Measurements from ENCODE around the gene UQCRC2.
A peak's percentile ranks its signal among the peaks of the same experiment; 100 is the strongest.
"Not testable (repeated sequence)": the region's sequence is repeated elsewhere in the genome, so short reads cannot be mapped to it uniquely, and the experiment has no call there.

Gene UQCRC2

DNA sequence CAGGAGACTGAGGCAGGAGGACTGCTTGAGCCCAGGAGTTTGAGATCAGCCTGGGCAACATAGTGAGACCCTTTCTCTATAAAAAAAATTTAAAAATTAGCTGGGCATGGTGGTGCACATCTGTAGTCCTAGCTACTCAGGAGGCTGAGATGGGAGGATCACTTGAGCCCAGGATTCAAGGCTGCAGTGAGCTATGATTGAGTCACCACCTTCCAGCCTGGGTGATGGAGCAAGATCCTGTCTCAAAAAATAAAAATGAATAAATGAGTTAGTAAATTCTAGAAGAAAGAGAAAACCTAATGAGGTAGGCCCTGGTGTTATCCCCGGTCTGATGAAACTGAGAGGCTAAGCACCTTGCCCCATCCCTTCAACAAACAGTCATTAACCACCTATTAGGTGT, 48.9 kb downstream of the UQCRC2 start:
- H3K4me2 ChIP-seq (ENCODE audit: low read length): not testable (repeated sequence)

DNA sequence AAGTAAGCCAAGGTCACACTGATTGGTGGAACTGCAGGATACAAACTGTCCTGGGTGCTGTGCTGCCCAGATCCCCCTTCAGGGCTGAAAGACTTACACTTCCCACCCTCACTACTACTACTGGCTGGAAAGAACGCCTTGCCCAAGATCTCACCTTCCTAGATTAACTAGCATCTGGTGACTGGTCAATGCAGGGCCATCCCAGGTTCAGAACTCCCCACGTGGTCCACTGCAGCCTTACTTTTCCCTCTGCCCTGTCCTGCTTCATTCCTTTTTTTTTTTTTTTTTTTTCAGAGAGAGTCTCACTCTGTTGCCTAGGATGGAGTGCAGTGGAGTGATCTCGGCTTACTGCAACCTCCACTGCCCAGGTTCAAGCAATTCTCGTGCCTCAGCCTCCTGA, 50.0 kb downstream of the UQCRC2 start:
- Histone ChIP-seq H3K4me3 (ENCODE audit: low read length) (no peak overlapping the region), H3K27me3 (ENCODE audit: control insufficient read depth, insufficient read depth, low read length) (no peaks in the 10 kb centered on the region), H3K9me3 (replicated peaks; ENCODE audit: low read length) (no peaks in the 10 kb centered on the region), H3K4me2 (ENCODE audit: low read length) (no peak overlapping the region), H3K36me3 (ENCODE audit: insufficient read depth, low read length) (no peaks in the 10 kb centered on the region), H3K9ac (ENCODE audit: low read depth, low read length) (no peak overlapping the region), H3K4me1 (ENCODE audit: control insufficient read depth, insufficient read depth, low read length) (peaks cover 23% of the 10 kb centered on the region)

More for the DNA sequence above, 48.9 kb downstream of the UQCRC2 start:
- H3K9ac ChIP-seq (ENCODE audit: low read depth, low read length); H3K27me3 ChIP-seq (ENCODE audit: control insufficient read depth, insufficient read depth, low read length); H3K9me3 ChIP-seq (replicated peaks; ENCODE audit: low read length); H3K4me3 ChIP-seq (ENCODE audit: low read length); H3K36me3 ChIP-seq (ENCODE audit: insufficient read depth, low read length): not testable (repeated sequence)
- peaks cover 20% of the 10 kb centered on the region for H3K4me1 ChIP-seq (ENCODE audit: control insufficient read depth, insufficient read depth, low read length)

DNA sequence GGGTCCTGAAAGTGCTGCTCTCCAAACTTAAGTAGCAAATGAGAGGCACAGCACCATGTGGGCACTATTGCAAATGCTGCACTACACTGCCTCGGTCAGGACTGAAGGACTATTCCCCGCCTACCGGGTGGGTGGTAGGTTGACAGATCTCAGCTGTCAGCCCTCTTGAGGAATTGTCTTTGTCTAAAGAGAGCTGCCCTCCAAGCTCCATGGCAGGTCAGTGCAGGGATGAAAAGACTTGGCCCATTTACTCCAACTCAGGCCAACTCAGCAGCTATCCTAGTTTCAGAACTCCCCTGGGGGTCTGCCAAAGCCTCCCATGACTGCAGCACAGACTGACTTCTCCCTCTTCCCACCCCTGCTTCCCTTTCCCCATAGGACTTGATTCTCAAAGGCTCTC, 51.2 kb downstream of the UQCRC2 start:
- Histone ChIP-seq H3K9ac (ENCODE audit: low read depth, low read length) (no peak overlapping the region), H3K4me1 (ENCODE audit: control insufficient read depth, insufficient read depth, low read length) (peaks cover 23% of the 10 kb centered on the region), H3K4me2 (ENCODE audit: low read length) (no peak overlapping the region), H3K36me3 (ENCODE audit: insufficient read depth, low read length) (no peaks in the 10 kb centered on the region), H3K4me3 (ENCODE audit: low read length) (no peak overlapping the region), H3K27me3 (ENCODE audit: control insufficient read depth, insufficient read depth, low read length) (no peaks in the 10 kb centered on the region), H3K9me3 (replicated peaks; ENCODE audit: low read length) (no peaks in the 10 kb centered on the region)

DNA sequence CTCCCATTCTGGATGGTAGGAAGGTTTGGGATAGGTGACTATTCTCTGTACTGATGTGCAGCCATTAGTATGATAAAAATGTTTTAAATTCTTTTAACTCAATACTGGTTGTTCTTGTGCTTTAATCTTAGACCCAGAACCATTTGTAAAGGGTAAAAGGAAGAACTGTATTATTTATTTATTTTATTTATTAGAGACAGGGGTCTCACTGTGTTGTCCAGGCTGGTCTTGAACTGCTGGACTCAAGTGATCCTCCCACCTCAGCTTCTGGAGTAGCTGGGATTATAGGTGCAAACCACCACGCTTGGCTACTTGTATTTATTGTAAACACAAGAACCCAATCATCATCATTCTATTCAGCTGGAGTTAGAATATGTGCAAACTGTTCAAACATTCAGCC, 52.6 kb downstream of the UQCRC2 start:
- Histone ChIP-seq H3K9me3 (replicated peaks; ENCODE audit: low read length) (no peaks in the 10 kb centered on the region), H3K4me2 (ENCODE audit: low read length) (no peak overlapping the region), H3K27me3 (ENCODE audit: control insufficient read depth, insufficient read depth, low read length) (no peaks in the 10 kb centered on the region), H3K36me3 (ENCODE audit: insufficient read depth, low read length) (no peaks in the 10 kb centered on the region), H3K4me1 (ENCODE audit: control insufficient read depth, insufficient read depth, low read length) (peaks cover 29% of the 10 kb centered on the region), H3K4me3 (ENCODE audit: low read length) (no peak overlapping the region), H3K9ac (ENCODE audit: low read depth, low read length) (no peak overlapping the region)

DNA sequence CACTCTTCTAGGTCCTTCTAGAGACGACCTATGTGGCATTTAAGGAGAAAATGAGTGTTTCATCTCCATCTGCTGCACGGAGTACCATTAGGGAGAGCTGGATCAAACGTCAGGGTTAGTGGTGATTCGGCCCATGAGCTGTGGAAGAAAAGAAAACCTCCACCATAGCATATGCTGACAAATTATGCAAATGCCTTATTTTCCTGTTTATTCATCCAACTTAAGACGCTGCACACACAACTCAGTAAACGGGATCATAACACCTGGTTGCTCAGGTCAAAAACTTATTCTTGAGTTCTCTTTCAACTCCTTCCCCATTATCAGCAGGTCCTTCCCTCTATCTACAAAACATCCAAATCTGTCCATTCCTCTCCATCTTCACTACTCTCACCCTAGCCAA, 53.5 kb downstream of the UQCRC2 start:
- Histone ChIP-seq H3K4me1 (ENCODE audit: control insufficient read depth, insufficient read depth, low read length) (peaks cover 27% of the 10 kb centered on the region), H3K27me3 (ENCODE audit: control insufficient read depth, insufficient read depth, low read length) (no peaks in the 10 kb centered on the region), H3K4me3 (ENCODE audit: low read length) (no peak overlapping the region), H3K9ac (ENCODE audit: low read depth, low read length) (no peak overlapping the region), H3K4me2 (ENCODE audit: low read length) (peak overlapping the region; percentile 87), H3K9me3 (replicated peaks; ENCODE audit: low read length) (no peaks in the 10 kb centered on the region), H3K36me3 (ENCODE audit: insufficient read depth, low read length) (no peaks in the 10 kb centered on the region)

DNA sequence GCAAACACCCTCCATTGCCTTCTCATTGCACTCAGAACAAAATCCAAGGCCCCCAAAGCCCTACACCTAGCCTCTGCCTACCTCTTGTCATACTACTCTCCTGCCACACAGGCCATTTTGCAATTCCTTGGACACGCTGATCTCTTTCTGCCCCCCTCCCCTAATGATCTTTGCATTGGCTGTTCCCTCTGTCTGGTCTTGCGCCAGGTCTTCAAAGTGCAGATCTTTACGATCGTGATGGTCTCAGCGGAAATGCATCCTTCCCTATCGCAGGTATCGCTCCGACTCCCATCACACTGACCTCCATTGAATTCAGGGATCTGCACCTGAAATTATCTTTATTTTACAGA, 54.0 kb downstream of the UQCRC2 start:
- Histone ChIP-seq H3K36me3 (ENCODE audit: insufficient read depth, low read length) (no peaks in the 10 kb centered on the region), H3K27me3 (ENCODE audit: control insufficient read depth, insufficient read depth, low read length) (no peaks in the 10 kb centered on the region), H3K9me3 (replicated peaks; ENCODE audit: low read length) (no peaks in the 10 kb centered on the region), H3K4me3 (ENCODE audit: low read length) (peak overlapping the region; percentile 94), H3K4me2 (ENCODE audit: low read length) (peak overlapping the region; percentile 87), H3K9ac (ENCODE audit: low read depth, low read length) (peak overlapping the region; percentile 91), H3K4me1 (ENCODE audit: control insufficient read depth, insufficient read depth, low read length) (peaks cover 22% of the 10 kb centered on the region)

DNA sequence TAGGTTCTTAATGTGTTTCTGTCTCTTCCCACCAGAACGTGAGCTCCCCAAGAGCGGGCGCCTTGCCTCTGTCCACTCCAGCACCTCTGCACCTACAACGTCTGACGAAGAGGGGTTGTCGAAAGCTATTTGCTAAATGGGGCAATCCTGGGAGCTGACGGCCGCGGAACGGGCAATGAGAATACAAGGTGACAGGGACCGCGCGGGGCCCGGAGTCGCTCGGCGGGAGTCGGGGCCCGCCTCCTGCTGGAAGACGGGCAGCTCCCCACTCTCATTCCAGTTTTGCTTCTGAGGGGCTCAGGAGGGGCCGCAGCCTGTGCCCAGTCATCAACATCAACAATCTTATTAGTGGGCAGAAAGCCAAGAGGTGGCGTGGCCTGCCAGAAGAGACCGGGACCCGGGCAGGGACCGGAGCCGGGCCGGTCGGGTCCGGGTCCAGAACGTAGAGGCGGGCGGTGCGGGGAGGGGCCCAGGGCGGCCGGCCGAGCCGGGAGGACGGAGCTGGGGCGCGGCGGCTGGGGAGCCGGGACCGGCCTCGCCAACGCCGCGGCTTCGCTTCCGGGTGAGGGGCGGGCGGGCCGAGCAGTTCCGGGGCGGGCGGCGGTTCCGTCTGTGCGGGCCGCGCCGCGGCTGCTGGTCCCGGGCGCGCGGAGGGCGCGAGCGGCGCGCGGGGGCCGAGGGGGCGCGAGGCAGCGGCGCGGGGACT, 54.5 kb downstream of the UQCRC2 start, which contains the start of gene MOSMO:
Gene MOSMO, plus strand, starts transcription at position 603 of the 706 bp plus-strand sequence. CDS start 191 bp downstream, outside the sequence.
- peak within 1 kb of the TSS; percentile 87 for H3K4me2 ChIP-seq (ENCODE audit: low read length)

DNA sequence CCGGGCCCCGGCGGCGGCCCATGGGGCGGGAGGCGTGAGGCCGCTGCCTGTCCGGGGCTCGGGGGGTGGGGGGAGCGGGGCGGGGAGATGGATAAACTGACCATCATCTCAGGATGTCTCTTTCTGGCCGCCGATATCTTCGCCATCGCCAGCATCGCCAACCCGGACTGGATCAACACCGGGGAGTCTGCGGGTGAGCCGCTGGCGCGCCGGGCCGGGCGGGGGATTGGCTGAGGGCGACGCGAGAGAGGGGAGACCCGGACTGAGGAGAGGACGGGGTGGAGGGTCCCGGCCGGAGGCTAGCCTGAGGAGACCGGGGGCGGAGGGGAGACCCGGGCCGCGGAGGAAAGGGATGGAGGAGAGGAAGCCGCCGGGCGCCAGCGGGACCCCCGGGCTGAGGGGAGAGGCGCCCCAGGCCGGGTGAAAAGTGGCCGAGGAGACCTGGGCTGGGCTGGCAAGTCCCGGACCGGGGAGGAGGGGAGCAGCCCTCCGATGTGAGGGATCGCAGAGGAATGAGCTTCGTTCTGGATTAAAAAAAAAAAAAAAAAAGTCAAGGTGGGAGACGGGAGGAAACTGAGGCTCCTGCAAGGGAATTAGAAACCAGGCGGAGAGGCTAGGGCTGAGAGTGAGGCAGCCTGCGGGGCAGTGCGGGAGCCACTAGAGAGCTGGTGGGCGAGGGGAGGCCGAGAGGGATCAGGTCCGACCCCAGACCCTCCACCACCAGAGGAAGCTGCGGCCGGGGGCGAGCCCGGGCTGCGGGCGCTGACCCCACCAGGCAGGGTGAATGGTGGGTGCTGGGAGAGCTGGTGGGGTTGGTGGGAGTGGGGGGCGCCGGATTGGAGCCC, 55.3 kb downstream of the UQCRC2 start:
- Histone ChIP-seq H3K4me1 (ENCODE audit: control insufficient read depth, insufficient read depth, low read length) (peaks cover 23% of the 10 kb centered on the region), H3K4me2 (ENCODE audit: low read length) (peak overlapping the region; percentile 80), H3K27me3 (ENCODE audit: control insufficient read depth, insufficient read depth, low read length) (no peaks in the 10 kb centered on the region), H3K4me3 (ENCODE audit: low read length) (peak overlapping the region; percentile 94), H3K9ac (ENCODE audit: low read depth, low read length) (peak overlapping the region; percentile 92), H3K9me3 (replicated peaks; ENCODE audit: low read length) (no peaks in the 10 kb centered on the region), H3K36me3 (ENCODE audit: insufficient read depth, low read length) (no peaks in the 10 kb centered on the region)

More for the DNA sequence above, 54.5 kb downstream of the UQCRC2 start, which contains the start of gene MOSMO:
- no peaks in the 10 kb centered on the region for H3K27me3 ChIP-seq (ENCODE audit: control insufficient read depth, insufficient read depth, low read length)
- peak within 1 kb of the TSS; percentile 92 for H3K9ac ChIP-seq (ENCODE audit: low read depth, low read length)
- peak within 1 kb of the TSS; percentile 94 for H3K4me3 ChIP-seq (ENCODE audit: low read length)
- H3K9me3 ChIP-seq (replicated peaks; ENCODE audit: low read length): no peaks in the 10 kb centered on the region
- peaks cover 21% of the 10 kb centered on the region for H3K4me1 ChIP-seq (ENCODE audit: control insufficient read depth, insufficient read depth, low read length)
- H3K36me3 ChIP-seq (ENCODE audit: insufficient read depth, low read length): no peaks in the 10 kb centered on the region

DNA sequence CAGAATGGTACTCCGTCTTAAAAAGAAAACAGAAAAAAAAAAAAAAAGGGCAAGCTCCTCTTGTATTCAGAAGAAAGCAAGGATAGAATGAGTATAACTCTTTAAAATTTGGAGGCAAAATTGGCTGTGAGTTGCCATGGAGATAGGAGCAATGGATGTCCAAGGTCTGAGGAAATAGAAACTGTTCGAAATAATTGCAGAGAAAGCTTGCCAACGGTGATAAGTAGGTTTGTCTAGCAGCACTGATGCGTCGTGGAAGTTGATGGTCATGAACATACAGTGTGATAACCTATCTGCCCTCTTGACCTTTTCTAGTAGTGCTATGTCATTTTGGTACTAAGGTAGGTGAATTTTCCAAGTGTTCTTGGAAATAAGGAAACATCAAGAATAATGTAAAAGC, 57.7 kb downstream of the UQCRC2 start:
- no peaks in the 10 kb centered on the region for H3K9me3 ChIP-seq (replicated peaks; ENCODE audit: low read length)
- no peak overlapping the region for H3K4me3 ChIP-seq (ENCODE audit: low read length)
- peaks cover 27% of the 10 kb centered on the region for H3K4me1 ChIP-seq (ENCODE audit: control insufficient read depth, insufficient read depth, low read length)
- H3K36me3 ChIP-seq (ENCODE audit: insufficient read depth, low read length): no peaks in the 10 kb centered on the region
- H3K4me2 ChIP-seq (ENCODE audit: low read length): peak overlapping the region; percentile 57
- H3K27me3 ChIP-seq (ENCODE audit: control insufficient read depth, insufficient read depth, low read length): no peaks in the 10 kb centered on the region
- no peak overlapping the region for H3K9ac ChIP-seq (ENCODE audit: low read depth, low read length)

DNA sequence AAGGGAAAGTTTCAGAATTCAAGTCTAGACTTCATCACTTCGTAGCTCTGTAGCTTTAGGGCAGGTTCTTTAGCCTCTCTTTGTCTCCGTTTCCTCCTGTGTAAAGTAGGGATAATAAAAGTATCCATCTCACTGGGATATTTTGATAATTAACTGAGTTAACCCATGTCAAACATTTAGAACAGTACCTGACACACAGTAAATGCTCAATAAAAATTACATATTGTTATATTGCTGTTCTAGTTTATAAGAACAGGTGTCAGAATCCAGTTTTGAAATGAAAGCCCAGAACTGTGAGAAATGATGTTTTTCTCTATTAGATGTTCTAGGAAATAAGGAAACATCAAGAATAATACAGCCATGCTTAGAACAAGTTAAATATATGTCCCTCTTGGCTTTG, 59.1 kb downstream of the UQCRC2 start:
- Histone ChIP-seq H3K36me3 (ENCODE audit: insufficient read depth, low read length) (no peaks in the 10 kb centered on the region), H3K27me3 (ENCODE audit: control insufficient read depth, insufficient read depth, low read length) (no peaks in the 10 kb centered on the region), H3K4me3 (ENCODE audit: low read length) (no peak overlapping the region), H3K9me3 (replicated peaks; ENCODE audit: low read length) (no peaks in the 10 kb centered on the region), H3K4me1 (ENCODE audit: control insufficient read depth, insufficient read depth, low read length) (peaks cover 33% of the 10 kb centered on the region), H3K4me2 (ENCODE audit: low read length) (peak overlapping the region; percentile 3), H3K9ac (ENCODE audit: low read depth, low read length) (no peak overlapping the region)

DNA sequence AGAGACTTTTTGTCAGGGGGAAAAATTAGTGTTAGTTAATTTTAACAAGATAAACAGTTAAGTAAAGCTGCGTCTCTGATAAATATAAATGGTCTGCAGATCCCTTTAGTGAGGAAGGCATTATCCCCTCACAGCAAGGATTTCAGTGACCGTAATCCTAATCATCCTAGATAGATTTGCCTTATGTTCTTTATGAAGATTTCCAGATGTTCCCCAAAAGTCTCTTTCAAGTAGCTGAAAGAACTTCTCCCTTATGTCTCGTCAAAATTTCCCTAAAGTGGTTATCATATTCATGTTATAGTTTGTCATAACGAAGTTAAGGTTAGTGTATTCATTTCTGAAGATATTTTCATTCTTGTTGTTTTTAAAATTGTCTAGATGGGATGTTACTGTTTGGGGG, 60.3 kb downstream of the UQCRC2 start:
- H3K4me1 ChIP-seq (ENCODE audit: control insufficient read depth, insufficient read depth, low read length): peaks cover 45% of the 10 kb centered on the region
- no peaks in the 10 kb centered on the region for H3K27me3 ChIP-seq (ENCODE audit: control insufficient read depth, insufficient read depth, low read length)
- H3K9ac ChIP-seq (ENCODE audit: low read depth, low read length): no peak overlapping the region
- no peaks in the 10 kb centered on the region for H3K9me3 ChIP-seq (replicated peaks; ENCODE audit: low read length)
- no peaks in the 10 kb centered on the region for H3K36me3 ChIP-seq (ENCODE audit: insufficient read depth, low read length)
- no peak overlapping the region for H3K4me3 ChIP-seq (ENCODE audit: low read length)
- H3K4me2 ChIP-seq (ENCODE audit: low read length): no peak overlapping the region
